Activated CD4-positive, alpha-beta T cell treated with anti-CD3 and anti-CD28 coated beads, Interleukin-2, amount 10 ng/mL, durations not matched to agents 7 days and 5 days (primary cell): ENCODE measurements around the gene ACAA2. TPM values are rescaled to one million over a fixed set of nuclear protein-coding genes. Genes with fewer than 3 reads are reported as not detected.
"Not testable (repeated sequence)": the region's sequence is repeated elsewhere in the genome, so short reads cannot be mapped to it uniquely, and the experiment has no call there.

Source experiments
- CTCF ChIA-PET: fragments of 350-600 bp; sonication (Branson Sonifier 250); formaldehyde crosslinking; loops from one replicate; lab custom pipeline; 2021; ENCODE audit warnings: antibody characterized with exemption; lab: Charles Lee
- POLR2A ChIA-PET: fragments of 350-600 bp; sonication (Branson Sonifier 250); formaldehyde crosslinking; loops from one replicate; lab custom pipeline; 2021; ENCODE audit warnings: antibody characterized with exemption; lab: Charles Lee
- DNase-seq: peaks from one replicate; pipeline ENCODE4 v3.0.0-alpha.2; 2020
- H3K27ac Mint-ChIP-seq: one replicate; pipeline ENCODE4 v1.8.0; 2021; ENCODE audit warnings: mild to moderate bottlenecking, moderate library complexity, mixed read lengths
- H3K27me3 Mint-ChIP-seq: one replicate; pipeline ENCODE4 v1.8.0; 2021; ENCODE audit warnings: mixed read lengths
- H3K36me3 Mint-ChIP-seq: one replicate; pipeline ENCODE4 v1.8.0; 2021; ENCODE audit warnings: low read depth, mixed read lengths
- H3K4me1 Mint-ChIP-seq: one replicate; pipeline ENCODE4 v1.8.0; 2021; ENCODE audit warnings: mixed read lengths
- H3K4me3 Mint-ChIP-seq: one replicate; pipeline ENCODE4 v1.8.0; 2021; ENCODE audit warnings: mild to moderate bottlenecking, moderate library complexity, mixed read lengths
- H3K9me3 Mint-ChIP-seq: one replicate; pipeline ENCODE4 v1.8.0; 2021; ENCODE audit warnings: mixed read lengths
- total RNA-seq, 2 experiments: library from RNA; stranded (reverse); gene quantifications; one replicate each; pipeline ENCODE4 v1.2.3, GENCODE V29; 2021

ACAA2 gene
- total RNA-seq, 2 experiments from 2014 or later = 88.3 to 91.2 TPM

- H3K27me3 Mint-ChIP-seq, POLR2A ChIA-PET, CTCF ChIA-PET, DNase-seq, H3K27ac Mint-ChIP-seq, H3K4me3 Mint-ChIP-seq, H3K9me3 Mint-ChIP-seq: not testable (repeated sequence)
- H3K36me3 Mint-ChIP-seq = peaks cover 55% of the 10 kb centered on the region
- H3K4me1 Mint-ChIP-seq = peaks cover 14% of the 10 kb centered on the region
Measured at GRCh38 chr18:49800491-49800890, 12.8 kb downstream of the ACAA2 start.

- POLR2A ChIA-PET, CTCF ChIA-PET, DNase-seq, H3K4me3 Mint-ChIP-seq, H3K9me3 Mint-ChIP-seq, H3K27ac Mint-ChIP-seq, H3K27me3 Mint-ChIP-seq: not testable (repeated sequence)
- Mint-ChIP-seq H3K36me3 (peaks cover 61% of the 10 kb centered on the region), H3K4me1 (peaks cover 14% of the 10 kb centered on the region)
Measured at GRCh38 chr18:49799806-49800205, 13.5 kb downstream of the ACAA2 start.

- H3K4me1 Mint-ChIP-seq = peaks cover 14% of the 10 kb centered on the region
- no peaks in the 10 kb centered on the region for H3K9me3 Mint-ChIP-seq
- ChIA-PET POLR2A (no interaction called here), CTCF (no interaction called here)
- DNase-seq = no peak
- H3K4me3 Mint-ChIP-seq = no peak overlapping the region
- no peaks in the 10 kb centered on the region for H3K27me3 Mint-ChIP-seq
- H3K27ac Mint-ChIP-seq = no peak overlapping the region
- H3K36me3 Mint-ChIP-seq = peaks cover 64% of the 10 kb centered on the region
Measured at GRCh38 chr18:49798001-49798400, 15.3 kb downstream of the ACAA2 start.

DNA sequence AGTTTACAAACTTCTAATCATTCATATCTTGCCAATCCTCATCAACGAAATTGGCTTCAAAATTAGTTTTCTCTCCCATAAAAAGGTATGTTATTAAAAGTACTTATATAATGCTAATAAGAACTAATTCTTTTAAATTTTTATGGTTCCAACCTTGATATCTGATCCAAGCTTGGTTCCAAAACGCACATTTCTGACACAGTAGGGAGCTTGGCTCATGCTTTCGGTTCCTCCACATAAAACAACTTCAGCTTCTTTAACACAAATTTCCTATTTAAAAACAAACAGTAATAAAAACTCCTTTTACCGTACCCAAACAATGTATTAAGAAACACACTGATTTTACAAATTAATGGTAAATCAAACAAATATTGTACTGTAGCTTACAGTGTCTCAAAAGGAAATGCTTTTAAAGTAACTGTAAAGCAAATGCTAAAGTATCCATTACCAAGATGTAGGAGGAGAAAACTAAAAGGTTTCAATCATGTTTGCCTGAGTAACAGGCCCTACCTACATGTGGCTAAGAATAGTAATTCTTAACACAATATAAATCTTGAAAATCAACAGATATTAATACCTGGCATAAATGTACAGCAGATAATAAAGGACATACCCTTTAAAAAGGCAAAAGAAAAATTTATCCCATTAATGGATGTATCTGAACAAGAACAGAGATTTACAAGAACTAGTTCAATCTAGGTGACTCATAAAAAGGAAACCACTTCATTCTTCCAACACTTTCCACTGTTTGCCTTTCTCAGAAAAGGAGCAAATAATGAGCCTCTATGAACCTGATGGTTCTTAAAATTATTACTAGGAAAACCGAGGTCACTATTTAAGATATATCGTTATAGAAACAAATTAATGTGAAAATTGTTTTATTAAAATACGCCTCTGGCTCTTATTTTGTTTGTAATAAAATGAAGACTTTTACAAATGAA lies 17.5 kb downstream of the ACAA2 start:
- peaks cover 69% of the 10 kb centered on the region for H3K36me3 Mint-ChIP-seq
- H3K27ac Mint-ChIP-seq = no peak overlapping the region

DNA sequence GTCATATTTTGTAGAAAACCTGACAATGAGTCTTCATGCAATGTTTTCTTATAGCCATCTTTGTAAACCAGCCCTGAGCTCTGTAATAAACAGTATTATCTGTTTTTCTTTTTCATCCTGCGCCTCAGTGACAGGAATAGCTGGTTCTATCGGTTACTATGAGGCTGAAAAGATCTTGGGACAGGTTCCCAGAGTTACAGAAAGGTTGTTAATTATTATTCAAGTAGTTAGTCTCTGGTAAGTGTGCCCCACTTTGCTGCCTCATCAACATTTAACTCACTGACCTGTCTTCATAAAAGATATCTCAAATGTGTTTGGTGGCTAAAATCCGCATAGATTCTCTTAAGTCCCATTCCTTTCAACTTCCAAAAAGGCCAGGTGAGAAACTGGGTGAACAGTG lies 18.6 kb downstream of the ACAA2 start:
- Mint-ChIP-seq H3K4me1 (peaks cover 19% of the 10 kb centered on the region), H3K36me3 (peaks cover 73% of the 10 kb centered on the region), H3K27me3 (no peaks in the 10 kb centered on the region), H3K27ac (no peak overlapping the region), H3K4me3 (no peak overlapping the region), H3K9me3 (no peaks in the 10 kb centered on the region)
- DNase-seq = no peak
- POLR2A ChIA-PET = no interaction called here
- CTCF ChIA-PET = interaction anchor here (0.6 kb wide), 1 partner anchor 529 kb away, joined by 3 read pairs; no protein-coding TSS in a partner anchor

More for the DNA sequence above, 17.5 kb downstream of the ACAA2 start:
- no peak for DNase-seq
- H3K27me3 Mint-ChIP-seq = no peaks in the 10 kb centered on the region
- POLR2A ChIA-PET = no interaction called here
- no peaks in the 10 kb centered on the region for H3K9me3 Mint-ChIP-seq
- peaks cover 14% of the 10 kb centered on the region for H3K4me1 Mint-ChIP-seq
- CTCF ChIA-PET = no interaction called here
- H3K4me3 Mint-ChIP-seq = no peak overlapping the region

- H3K27ac Mint-ChIP-seq, H3K9me3 Mint-ChIP-seq, POLR2A ChIA-PET, DNase-seq, H3K27me3 Mint-ChIP-seq, H3K4me3 Mint-ChIP-seq: not testable (repeated sequence)
- Mint-ChIP-seq H3K36me3 (peaks cover 70% of the 10 kb centered on the region), H3K4me1 (peaks cover 42% of the 10 kb centered on the region)
- CTCF ChIA-PET = interaction anchor here (1.2 to 1.7 kb wide), 2 partner anchors 21 to 29 kb away, joined by 3 to 4 read pairs; no protein-coding TSS in a partner anchor
Measured at GRCh38 chr18:49789560-49790134, 23.7 kb downstream of the ACAA2 start.

GRCh38 chr18:49788327-49788898 lies 24.9 kb downstream of the ACAA2 start:
- Mint-ChIP-seq H3K27ac (peak overlapping the region; percentile 84), H3K4me1 (peaks cover 49% of the 10 kb centered on the region), H3K36me3 (peaks cover 78% of the 10 kb centered on the region), H3K27me3 (no peaks in the 10 kb centered on the region), H3K4me3 (peak overlapping the region; percentile 28), H3K9me3 (no peaks in the 10 kb centered on the region)
- DNase-seq = no peak
- ChIA-PET POLR2A (interaction anchor here (0.7 kb wide), 1 partner anchor 302 kb away, joined by 4 read pairs; the partner anchor contains the start of gene C18orf32), CTCF (interaction anchor here (1.2 to 1.7 kb wide), 2 partner anchors 22 to 31 kb away, joined by 3 to 4 read pairs; no protein-coding TSS in a partner anchor)

GRCh38 chr18:49786019-49786720 lies 27.2 kb downstream of the ACAA2 start:
- no peak overlapping the region for H3K4me3 Mint-ChIP-seq
- DNase-seq = no peak
- H3K27ac Mint-ChIP-seq = peak overlapping the region; percentile 68
- H3K27me3 Mint-ChIP-seq = no peaks in the 10 kb centered on the region
- no peaks in the 10 kb centered on the region for H3K9me3 Mint-ChIP-seq
- POLR2A ChIA-PET = no interaction called here
- peaks cover 73% of the 10 kb centered on the region for H3K36me3 Mint-ChIP-seq
- CTCF ChIA-PET = interaction anchor here (0.6 kb wide), 1 partner anchor 1556 kb away, joined by 3 read pairs; no protein-coding TSS in a partner anchor
- peaks cover 49% of the 10 kb centered on the region for H3K4me1 Mint-ChIP-seq

GRCh38 chr18:49784427-49785185 lies 28.7 kb downstream of the ACAA2 start:
- ChIA-PET CTCF (interaction anchor here (0.9 kb wide), 2 partner anchors 74 to 112 kb away, joined by 3 to 4 read pairs; no protein-coding TSS in a partner anchor), POLR2A (no interaction called here)
- Mint-ChIP-seq H3K36me3 (peaks cover 74% of the 10 kb centered on the region), H3K4me3 (no peak overlapping the region), H3K4me1 (peaks cover 44% of the 10 kb centered on the region), H3K27me3 (no peaks in the 10 kb centered on the region), H3K9me3 (no peaks in the 10 kb centered on the region), H3K27ac (no peak overlapping the region)
- no peak for DNase-seq

DNA sequence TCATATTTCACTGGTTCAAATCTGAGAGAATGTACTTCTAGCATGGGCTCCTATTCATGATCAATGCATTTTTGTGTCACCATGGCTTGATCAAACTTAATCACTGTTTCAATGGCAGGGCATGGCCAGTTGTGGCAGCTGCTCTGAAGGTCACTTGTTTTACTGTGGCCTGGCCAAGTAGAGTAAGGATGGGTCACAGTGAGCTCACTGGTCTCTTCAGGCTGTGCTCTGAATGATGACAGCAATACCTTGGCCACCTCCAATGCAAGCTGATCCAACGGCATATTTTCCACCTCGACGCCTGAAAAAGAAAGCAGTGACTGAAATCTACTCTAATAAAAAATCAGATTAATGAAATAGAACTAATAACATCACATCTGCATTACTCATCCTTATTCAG lies 29.7 kb downstream of the ACAA2 start:
- H3K4me1 Mint-ChIP-seq = peaks cover 35% of the 10 kb centered on the region
- H3K27me3 Mint-ChIP-seq, DNase-seq, H3K27ac Mint-ChIP-seq, H3K4me3 Mint-ChIP-seq, POLR2A ChIA-PET, H3K9me3 Mint-ChIP-seq: not testable (repeated sequence)
- peaks cover 76% of the 10 kb centered on the region for H3K36me3 Mint-ChIP-seq
- CTCF ChIA-PET = interaction anchor here (0.9 to 1.1 kb wide), 2 partner anchors 19 to 111 kb away, joined by 3 read pairs; no protein-coding TSS in a partner anchor

DNA sequence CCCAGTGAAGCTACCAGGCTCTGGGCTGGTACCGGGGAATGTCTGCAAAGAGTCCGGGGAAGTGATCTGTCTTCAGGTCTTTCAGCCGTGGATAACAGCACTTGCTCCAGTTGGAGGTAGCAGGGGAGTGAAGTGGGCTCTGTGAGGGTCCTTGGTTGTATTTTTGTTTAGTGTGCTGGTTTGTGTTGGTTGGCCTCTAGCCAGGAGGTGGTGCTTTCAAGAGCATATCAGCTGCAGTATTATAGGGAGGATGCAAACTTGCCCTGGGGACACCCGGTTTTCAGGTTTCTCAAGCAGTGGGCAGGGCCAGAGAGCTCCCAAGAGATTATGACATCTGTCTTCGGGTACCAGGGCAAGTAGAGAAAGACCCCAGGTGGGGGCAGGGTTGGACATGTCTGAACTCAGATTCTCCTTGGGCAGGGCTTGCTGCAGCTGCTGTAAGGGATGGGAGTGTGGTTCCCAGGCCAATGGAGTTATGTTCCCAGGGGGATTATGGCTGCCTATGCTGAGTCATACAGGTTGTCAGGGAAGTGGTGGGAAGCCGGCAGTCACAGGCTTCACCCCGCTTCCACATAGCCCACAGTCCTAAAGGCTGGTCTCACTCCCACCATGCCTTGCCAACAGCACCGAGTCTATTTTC lies 34.4 kb downstream of the ACAA2 start:
- peaks cover 2% of the 10 kb centered on the region for H3K4me1 Mint-ChIP-seq
- no peak overlapping the region for H3K27ac Mint-ChIP-seq
- ChIA-PET CTCF (interaction anchor here (0.6 kb wide), 1 partner anchor 100 kb away, joined by 3 read pairs; no protein-coding TSS in a partner anchor), POLR2A (no interaction called here)
- peaks cover 4% of the 10 kb centered on the region for H3K27me3 Mint-ChIP-seq
- H3K36me3 Mint-ChIP-seq = peaks cover 52% of the 10 kb centered on the region
- no peak overlapping the region for H3K4me3 Mint-ChIP-seq
- peaks cover 18% of the 10 kb centered on the region for H3K9me3 Mint-ChIP-seq
- no peak for DNase-seq
